ENCODE data around the gene SORCS2.

DNA sequence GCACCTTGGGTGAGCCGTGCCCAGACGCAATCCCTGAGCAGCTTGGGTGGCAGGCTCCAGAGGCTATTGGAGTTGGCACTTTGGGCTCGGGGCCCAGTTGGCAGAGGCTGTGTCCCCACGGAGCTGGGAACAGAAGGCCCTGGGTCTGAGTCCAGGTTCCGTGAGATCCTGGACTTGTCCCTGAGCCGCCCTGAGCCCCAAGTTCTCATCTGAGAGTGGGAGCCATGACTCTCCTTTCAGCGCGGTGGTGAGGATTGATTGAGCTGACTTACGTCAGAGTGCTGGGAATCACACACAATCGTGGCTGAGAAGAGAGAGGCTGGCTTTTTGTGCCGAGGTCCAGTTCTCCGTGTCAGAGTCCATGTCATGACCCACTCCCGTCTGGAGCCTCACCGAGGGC lies 144.4 kb downstream of the SORCS2 start:
- TF ChIP-seq CTCF (IDR thresholded peaks at IDR 0.05; ENCODE audit: low read length) (no peak), EZH2 (IDR thresholded peaks at IDR 0.05; ENCODE audit: borderline replicate concordance, low read length) (no peak)

Data from OCI-LY1 (cell line).